Measurements from ENCODE around the gene RPS6KB2.
"Not testable (repeated sequence)": the region's sequence is repeated elsewhere in the genome, so short reads cannot be mapped to it uniquely, and the experiment has no call there.

RPS6KB2 gene

DNA sequence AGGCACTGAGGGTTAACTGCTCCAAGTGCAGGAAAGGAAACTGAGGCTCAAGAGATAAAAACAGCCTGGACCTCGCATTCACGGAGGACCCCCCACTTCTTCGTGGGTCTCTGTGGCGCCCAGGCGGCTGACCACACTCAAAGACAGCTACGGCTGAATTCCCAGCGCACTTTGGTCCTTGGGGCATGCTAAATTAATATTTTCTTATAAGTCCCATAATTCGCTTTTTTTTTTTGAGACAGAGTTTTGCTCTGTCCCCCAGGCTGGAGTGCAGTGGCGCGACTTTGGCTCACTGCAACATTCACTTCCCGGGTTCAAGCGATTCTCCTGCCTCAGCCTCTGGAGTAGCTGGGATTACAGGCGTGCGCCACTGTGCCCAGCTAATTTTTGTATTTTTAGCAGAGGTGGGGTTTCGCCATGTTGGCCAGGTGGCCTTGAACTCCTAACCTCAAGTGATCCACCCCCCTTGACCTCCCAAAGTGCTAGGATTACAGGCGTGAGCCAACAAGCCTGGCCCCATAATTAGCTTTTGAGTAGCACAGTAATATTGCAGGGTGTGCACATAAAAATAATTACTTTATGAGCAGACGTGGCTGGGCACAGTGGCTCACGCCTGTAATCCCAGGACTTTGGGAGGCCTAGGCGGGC, 26.0 kb upstream of the RPS6KB2 start:
- Mint-ChIP-seq H3K36me3 (peaks cover 25% of the 10 kb centered on the region), H3K4me1 (peaks cover 29% of the 10 kb centered on the region), H3K4me3 (peak overlapping the region; percentile 75)
- not testable (repeated sequence) for H3K27me3 Mint-ChIP-seq; H3K9me3 Mint-ChIP-seq; ATAC-seq (ENCODE audit: low read depth); H3K27ac Mint-ChIP-seq; DNase-seq (ENCODE audit: low spot score in 2 of 2)

DNA sequence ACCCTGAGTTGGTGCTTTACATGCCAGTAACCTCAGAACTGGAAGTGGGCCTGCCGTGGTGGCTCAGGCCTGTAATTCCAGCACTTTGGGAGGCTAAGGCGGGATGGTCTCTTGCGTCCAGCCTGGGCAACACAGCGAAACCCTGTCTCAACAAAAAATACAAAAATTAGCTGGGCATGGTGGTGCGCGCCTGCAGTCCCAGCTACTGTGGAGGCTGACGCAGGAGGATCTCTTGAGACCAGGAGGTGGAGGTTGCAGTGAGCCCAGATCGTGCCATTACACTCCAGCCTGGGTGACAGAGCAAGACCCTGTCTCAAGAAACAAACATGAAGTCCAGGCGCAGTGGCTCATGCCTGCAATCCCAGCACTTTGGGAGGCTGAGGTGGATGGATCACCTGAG, 25.2 kb upstream of the RPS6KB2 start:
- not testable (repeated sequence) for H3K27me3 Mint-ChIP-seq; H3K9me3 Mint-ChIP-seq; ATAC-seq (ENCODE audit: low read depth); DNase-seq (ENCODE audit: low spot score in 2 of 2)
- Mint-ChIP-seq H3K4me3 (peak overlapping the region; percentile 93), H3K27ac (peak overlapping the region; percentile 88), H3K4me1 (peaks cover 30% of the 10 kb centered on the region), H3K36me3 (peaks cover 21% of the 10 kb centered on the region)

DNA sequence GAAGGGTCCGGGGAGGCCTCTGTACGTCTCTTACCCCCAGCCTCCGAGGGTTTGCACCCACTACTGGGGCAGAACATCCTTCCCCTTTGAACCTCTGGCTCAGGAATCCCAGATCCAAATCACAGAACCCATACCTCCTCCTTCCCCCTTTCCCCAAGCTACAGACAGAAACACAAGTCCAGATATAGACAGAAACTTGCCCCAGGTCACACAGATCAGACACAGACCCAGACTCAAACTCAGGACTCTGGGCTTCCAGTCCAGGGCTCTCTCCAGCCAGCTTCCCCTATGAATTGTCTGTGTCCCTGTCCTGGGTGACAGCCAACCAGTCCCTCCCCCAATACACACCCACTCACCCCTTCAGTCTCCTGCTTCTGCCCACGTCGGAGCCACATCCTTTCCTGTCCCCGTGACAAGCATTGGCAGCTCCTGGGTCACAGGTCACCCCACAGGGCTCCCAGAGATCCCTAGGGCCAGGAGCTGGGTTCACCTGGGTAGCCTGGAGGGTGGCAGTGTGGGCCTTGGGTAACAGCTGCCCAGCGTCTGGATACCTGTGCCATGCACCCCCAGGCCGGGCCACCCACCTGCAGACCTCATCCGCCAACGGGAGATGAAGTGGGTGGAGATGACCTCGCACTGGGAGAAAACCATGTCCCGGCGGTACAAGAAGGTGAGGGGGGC, 23.6 kb upstream of the RPS6KB2 start:
- no peak for ATAC-seq (ENCODE audit: low read depth)
- Mint-ChIP-seq H3K9me3 (no peaks in the 10 kb centered on the region), H3K27ac (peak overlapping the region; percentile 88), H3K4me1 (peaks cover 39% of the 10 kb centered on the region), H3K36me3 (peaks cover 21% of the 10 kb centered on the region), H3K27me3 (no peaks in the 10 kb centered on the region), H3K4me3 (peak overlapping the region; percentile 93)
- no peak for DNase-seq (ENCODE audit: low spot score in 2 of 2)

DNA sequence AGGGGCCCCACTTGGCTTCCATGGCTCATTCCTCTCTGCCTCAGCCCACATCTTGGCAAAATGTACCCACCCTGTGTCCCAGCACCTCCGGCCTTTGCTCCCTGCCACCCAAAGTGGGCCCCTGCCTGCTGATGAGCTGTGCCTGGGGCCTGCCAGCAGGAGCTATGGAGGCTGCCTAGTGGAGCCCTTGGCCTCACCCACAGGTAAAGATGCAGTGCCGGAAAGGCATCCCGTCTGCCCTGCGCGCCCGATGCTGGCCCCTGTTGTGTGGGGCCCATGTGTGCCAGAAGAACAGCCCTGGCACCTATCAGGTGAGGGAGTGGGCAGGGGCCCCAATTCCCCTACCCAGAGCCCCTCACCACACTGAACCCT, 23.1 kb upstream of the RPS6KB2 start:
- Mint-ChIP-seq H3K36me3 (peaks cover 23% of the 10 kb centered on the region), H3K4me3 (peak overlapping the region; percentile 93), H3K27me3 (no peaks in the 10 kb centered on the region), H3K9me3 (no peaks in the 10 kb centered on the region), H3K27ac (peak overlapping the region; percentile 88), H3K4me1 (peaks cover 42% of the 10 kb centered on the region)
- no peak for DNase-seq (ENCODE audit: low spot score in 2 of 2)
- no peak for ATAC-seq (ENCODE audit: low read depth)

DNA sequence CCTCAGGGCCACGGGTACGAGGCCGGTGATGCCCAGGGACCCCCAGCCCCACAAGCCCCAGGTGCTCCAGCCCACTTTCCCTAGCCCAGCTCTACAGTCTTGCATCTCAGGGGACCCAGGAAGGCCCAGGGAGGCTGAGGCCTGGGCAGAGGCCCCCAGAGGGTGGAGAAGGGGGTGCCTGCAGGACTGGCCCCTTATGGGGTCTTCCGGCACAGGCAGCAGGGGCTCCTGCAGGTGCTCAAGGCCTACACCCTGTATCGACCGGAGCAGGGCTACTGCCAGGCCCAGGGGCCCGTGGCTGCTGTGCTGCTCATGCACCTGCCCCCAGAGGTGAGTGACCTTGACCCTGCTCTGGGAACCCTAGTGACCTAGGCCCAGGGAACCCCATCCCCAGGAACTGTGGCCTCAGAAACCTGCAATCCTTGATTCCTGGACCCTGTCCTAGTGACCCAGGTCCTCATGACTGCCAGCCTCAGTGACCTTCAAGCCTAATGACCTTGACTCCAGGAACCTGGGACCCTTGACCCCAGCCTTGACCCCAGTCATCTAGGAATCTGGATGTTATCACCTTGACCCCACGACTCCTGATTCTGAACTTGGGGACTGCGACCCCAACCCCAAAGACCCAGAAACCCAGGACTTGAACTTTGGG, 22.5 kb upstream of the RPS6KB2 start:
- Mint-ChIP-seq H3K4me1 (peaks cover 45% of the 10 kb centered on the region), H3K27me3 (no peaks in the 10 kb centered on the region), H3K36me3 (peaks cover 23% of the 10 kb centered on the region), H3K27ac (peak overlapping the region; percentile 91), H3K4me3 (peak overlapping the region; percentile 93), H3K9me3 (no peaks in the 10 kb centered on the region)
- no peak for ATAC-seq (ENCODE audit: low read depth)
- no peak for DNase-seq (ENCODE audit: low spot score in 2 of 2)

DNA sequence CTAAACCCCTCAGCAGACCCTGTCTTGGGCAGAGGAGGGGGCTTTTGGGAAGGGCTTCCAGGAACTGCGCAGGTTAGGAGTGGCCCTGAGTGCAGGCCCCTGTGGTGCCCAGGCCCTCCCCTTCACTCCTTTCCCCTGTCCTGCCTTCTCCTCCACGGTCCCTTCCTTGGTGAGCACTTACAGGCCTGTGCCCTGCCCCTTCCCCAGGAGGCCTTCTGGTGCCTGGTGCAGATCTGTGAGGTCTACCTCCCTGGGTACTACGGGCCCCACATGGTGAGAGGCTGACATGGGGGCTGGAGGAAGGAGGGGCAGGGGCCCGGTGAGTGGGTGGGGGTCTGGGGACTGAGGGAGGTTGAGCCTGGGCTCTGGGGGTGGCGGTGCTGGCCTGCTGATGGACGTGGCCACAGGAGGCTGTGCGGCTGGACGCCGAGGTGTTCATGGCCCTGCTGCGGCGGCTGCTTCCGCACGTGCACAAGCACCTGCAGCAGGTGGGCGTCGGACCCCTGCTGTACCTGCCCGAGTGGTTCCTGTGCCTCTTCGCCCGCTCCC, 21.8 kb upstream of the RPS6KB2 start:
- no peaks in the 10 kb centered on the region for H3K9me3 Mint-ChIP-seq
- H3K27me3 Mint-ChIP-seq: no peaks in the 10 kb centered on the region
- peaks cover 23% of the 10 kb centered on the region for H3K36me3 Mint-ChIP-seq
- peak overlapping the region; percentile 91 for H3K27ac Mint-ChIP-seq
- H3K4me1 Mint-ChIP-seq: peaks cover 49% of the 10 kb centered on the region
- peak overlapping the region; percentile 93 for H3K4me3 Mint-ChIP-seq
- no peak for DNase-seq (ENCODE audit: low spot score in 2 of 2)
- ATAC-seq (ENCODE audit: low read depth): no peak

DNA sequence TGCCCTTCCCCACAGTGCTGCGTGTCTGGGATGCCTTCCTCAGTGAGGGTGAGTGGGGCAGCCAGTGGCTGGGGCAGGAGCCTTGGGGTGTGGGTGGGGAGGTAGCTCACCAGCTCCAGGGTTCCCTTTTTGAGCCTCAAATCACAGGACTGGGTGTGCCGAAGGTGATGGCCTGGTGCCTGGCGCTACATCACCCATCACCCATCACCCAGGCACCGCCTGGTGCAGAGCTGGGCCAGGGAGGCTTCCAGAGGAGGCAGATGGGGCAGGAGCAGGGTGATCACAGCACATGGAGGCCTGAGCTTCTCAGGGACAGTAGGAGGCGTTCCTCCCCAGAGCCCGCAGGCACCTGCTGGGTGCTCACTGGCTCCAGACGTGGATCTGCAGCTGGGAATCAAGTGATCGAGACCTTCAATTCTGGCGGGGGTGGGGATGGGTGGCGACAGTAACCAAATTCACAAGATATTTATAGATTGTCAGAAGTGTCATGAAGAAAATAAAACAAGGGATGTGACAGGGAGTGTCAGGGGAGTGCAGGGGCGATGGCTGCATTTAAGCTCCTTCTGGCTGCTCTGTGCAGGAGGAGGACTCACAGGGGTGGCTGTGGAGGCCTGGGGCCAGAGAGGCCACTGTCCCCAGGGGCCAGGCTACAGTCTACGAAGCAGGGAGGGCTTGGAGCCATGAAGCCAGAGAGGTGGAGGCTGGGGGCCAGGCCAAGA, 21.2 kb upstream of the RPS6KB2 start:
- peaks cover 23% of the 10 kb centered on the region for H3K36me3 Mint-ChIP-seq
- peaks cover 55% of the 10 kb centered on the region for H3K4me1 Mint-ChIP-seq
- ATAC-seq (ENCODE audit: low read depth) (no peak), DNase-seq (ENCODE audit: low spot score in 2 of 2) (no peak)
- H3K27me3 Mint-ChIP-seq: no peaks in the 10 kb centered on the region
- H3K9me3 Mint-ChIP-seq: no peaks in the 10 kb centered on the region
- peak overlapping the region; percentile 91 for H3K27ac Mint-ChIP-seq
- H3K4me3 Mint-ChIP-seq: peak overlapping the region; percentile 93

DNA sequence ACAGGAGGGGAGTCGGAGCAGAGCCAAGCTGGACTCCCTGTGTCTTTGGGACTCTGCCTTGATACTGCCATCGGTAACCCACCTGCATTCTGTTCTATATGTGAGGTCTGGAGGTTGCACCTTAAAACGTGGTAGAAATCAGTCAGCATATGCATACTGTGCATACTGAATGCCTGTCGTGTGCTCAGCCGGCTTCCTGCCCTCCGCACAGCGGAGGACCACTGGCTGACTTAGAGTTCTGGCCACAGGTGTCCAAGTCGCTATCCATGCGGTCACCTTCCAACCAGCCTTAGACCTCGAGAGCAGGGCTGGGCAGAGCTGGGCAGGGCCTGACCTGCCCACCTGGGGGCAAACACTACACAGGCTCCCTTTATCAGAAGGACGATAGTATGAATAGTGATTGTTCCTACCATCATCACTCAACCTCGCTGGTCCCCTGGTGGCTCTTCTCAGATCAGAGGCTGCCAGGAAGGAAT, 20.6 kb upstream of the RPS6KB2 start:
- Mint-ChIP-seq H3K27ac (peak overlapping the region; percentile 91), H3K27me3 (no peaks in the 10 kb centered on the region), H3K36me3 (peaks cover 23% of the 10 kb centered on the region), H3K4me3 (peak overlapping the region; percentile 93), H3K4me1 (peaks cover 59% of the 10 kb centered on the region), H3K9me3 (no peaks in the 10 kb centered on the region)
- ATAC-seq (ENCODE audit: low read depth) (no peak), DNase-seq (ENCODE audit: low spot score in 2 of 2) (no peak)

DNA sequence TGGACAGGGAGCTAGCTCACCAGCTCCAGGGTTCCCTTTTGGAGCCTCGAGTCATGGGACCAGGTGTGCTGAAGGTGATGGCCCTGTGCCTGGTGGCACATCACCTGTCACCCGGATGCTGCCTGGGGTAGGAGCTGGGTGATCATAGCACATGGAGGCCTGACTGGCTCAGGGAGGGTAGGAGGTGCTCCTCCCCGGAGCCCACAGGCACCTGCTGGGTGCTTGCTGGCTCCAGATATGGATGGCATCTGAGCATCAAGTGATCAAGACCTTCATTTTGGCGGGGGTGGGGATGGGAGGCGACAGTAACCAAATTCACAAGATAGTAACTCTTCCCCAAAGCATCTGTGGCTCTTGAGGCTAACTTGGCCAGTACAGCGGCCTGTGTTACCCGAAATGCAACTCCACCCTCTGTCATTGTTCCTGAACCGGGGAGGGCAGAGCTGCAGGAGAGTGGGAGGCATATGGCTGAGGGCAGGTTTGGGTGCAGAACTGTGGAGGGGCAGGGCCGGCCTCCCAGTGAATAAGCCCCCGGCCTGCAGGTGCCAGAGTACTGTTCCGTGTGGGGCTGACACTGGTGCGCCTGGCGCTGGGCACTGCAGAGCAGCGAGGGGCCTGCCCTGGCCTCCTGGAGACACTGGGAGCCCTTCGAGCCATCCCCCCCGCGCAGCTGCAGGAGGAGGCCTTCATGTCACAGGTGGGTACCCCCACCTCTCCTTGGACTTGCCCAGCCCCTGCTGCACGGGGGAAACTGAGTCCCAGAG, 19.7 kb upstream of the RPS6KB2 start:
- no peaks in the 10 kb centered on the region for H3K27me3 Mint-ChIP-seq
- peak; percentile 3 for ATAC-seq (ENCODE audit: low read depth)
- peak overlapping the region; percentile 45 for H3K27ac Mint-ChIP-seq
- no peaks in the 10 kb centered on the region for H3K9me3 Mint-ChIP-seq
- H3K4me1 Mint-ChIP-seq: peaks cover 65% of the 10 kb centered on the region
- H3K4me3 Mint-ChIP-seq: peak overlapping the region; percentile 93
- peaks cover 20% of the 10 kb centered on the region for H3K36me3 Mint-ChIP-seq
- no peak for DNase-seq (ENCODE audit: low spot score in 2 of 2)

DNA sequence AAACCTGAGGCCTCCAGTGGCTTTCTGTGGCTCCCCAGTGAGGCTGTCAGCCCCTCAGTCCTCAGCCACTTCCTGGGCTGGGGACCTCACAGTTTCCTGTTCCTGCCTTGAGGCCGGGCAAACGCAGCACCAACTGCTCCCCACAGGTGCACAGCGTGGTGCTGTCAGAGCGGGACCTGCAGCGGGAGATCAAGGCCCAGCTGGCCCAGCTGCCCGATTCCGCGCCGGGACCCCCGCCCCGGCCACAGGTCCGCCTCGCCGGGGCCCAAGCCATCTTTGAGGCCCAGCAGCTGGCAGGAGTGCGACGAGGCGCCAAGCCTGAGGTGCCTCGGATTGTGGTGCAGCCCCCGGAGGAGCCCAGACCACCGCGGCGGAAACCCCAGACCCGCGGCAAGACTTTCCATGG, 19.0 kb upstream of the RPS6KB2 start:
- H3K4me3 Mint-ChIP-seq: peak overlapping the region; percentile 93
- H3K27ac Mint-ChIP-seq: peak overlapping the region; percentile 86
- DNase-seq (ENCODE audit: low spot score in 2 of 2): peak; percentile 47 to 48

DNA sequence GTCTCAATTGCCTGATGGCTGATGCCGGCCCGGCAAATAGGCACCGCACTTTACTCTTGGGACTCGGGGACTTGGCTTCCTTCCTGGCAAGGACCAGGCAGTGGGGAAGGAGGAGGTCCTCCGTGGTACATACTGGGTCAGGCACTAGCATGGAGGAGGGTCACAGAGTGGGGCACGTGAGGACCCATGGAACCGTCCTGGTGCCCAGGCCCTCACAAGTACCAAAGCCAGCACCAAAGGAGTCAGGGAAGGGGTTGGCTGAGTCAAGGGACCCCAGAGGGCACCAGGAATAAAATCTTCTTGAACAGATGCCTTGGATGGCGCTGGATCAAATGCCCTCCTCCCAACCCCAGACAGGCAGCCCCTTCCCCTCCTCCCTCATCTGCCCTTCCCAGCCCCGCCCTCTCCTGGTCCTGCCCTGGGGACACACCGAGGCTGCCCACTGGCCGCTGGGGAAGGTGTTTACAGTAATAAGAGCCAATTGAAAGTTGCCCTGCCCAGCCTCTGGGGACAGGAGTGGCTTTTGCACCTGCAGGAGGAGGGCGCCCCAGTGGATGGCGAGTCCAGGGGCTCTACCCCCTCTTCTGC, 18.4 kb upstream of the RPS6KB2 start:
- H3K4me3 Mint-ChIP-seq: peak overlapping the region; percentile 90
- H3K27ac Mint-ChIP-seq: peak overlapping the region; percentile 86
- no peaks in the 10 kb centered on the region for H3K27me3 Mint-ChIP-seq
- H3K4me1 Mint-ChIP-seq: peaks cover 59% of the 10 kb centered on the region
- H3K9me3 Mint-ChIP-seq: no peaks in the 10 kb centered on the region
- DNase-seq (ENCODE audit: low spot score in 2 of 2) (peak in 1 of 2 donors; percentile 41), ATAC-seq (ENCODE audit: low read depth) (peak; percentile 48)
- peaks cover 14% of the 10 kb centered on the region for H3K36me3 Mint-ChIP-seq

More for the DNA sequence above, 19.0 kb upstream of the RPS6KB2 start:
- no peaks in the 10 kb centered on the region for H3K27me3 Mint-ChIP-seq
- H3K9me3 Mint-ChIP-seq: no peaks in the 10 kb centered on the region
- peak; percentile 74 for ATAC-seq (ENCODE audit: low read depth)
- peaks cover 63% of the 10 kb centered on the region for H3K4me1 Mint-ChIP-seq
- H3K36me3 Mint-ChIP-seq: peaks cover 18% of the 10 kb centered on the region

DNA sequence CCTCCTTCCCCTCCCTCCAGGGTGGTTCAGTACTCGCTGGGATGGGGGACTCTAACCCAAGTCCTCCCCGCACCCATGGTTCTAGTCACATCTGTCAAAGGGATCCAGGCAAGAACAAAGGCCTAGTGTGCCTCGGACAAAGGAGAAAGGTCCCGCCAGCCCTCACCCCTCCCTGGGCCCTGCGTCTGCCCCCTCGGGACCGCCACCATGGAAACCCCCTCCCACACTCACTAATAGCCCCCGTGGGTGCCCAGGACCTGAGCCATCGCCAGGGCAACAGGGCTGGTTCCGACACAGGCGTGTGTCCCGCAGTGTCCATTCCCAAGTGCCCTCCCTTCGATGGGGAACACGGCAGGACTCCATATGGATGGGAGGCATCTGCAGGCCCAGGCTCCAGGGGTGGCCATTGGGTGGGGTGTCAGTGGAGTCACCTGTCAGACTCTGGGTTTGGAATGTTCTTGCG, 17.9 kb upstream of the RPS6KB2 start:
- Mint-ChIP-seq H3K9me3 (no peaks in the 10 kb centered on the region), H3K4me3 (peak overlapping the region; percentile 90), H3K4me1 (peaks cover 62% of the 10 kb centered on the region), H3K36me3 (peaks cover 14% of the 10 kb centered on the region), H3K27me3 (no peaks in the 10 kb centered on the region), H3K27ac (peak overlapping the region; percentile 86)
- ATAC-seq (ENCODE audit: low read depth) (no peak), DNase-seq (ENCODE audit: low spot score in 2 of 2) (no peak)

All from memory B cell (primary cell).